ENCODE results near the gene UNC13C. TPM values are rescaled to one million over a fixed set of nuclear protein-coding genes. Genes with fewer than 3 reads are reported as not detected.

UNC13C gene
- total and polyA plus RNA-seq, 2 of the 13 experiments (the other 11 are each of a cell fraction or from before 2014, with no cell fraction given): 0.04 TPM; not detected in 1

DNA sequence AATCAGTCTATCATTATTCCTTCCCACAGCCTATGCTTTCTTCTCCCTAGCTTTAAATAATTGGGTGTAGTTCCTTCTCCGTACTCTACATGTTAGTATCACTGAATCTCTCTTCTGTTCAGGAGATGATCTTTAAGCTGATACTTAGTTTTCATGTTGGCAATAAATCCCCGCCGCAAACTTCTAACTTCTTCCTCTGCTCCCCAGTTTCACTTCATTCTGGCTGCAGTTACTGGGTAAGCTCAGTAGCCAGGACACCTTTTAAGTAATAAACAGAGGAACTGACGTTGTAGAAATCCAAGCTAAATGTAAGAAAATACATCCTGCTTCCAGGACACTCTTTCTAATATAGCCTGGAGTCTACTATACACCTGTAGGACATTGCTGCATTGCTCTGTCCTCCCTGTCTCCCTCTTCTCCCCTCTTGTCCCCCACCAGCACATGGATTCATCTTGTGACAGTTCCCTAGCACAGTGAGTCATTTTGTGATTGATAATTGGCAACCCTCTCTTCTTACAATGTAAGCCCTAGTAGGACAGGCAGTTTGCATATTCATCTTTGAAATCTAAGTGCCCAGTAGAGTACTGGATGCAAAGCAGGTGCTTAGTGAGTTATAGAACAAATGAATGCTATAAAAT lies 598.2 kb downstream of the UNC13C start:
- no peaks in the 10 kb centered on the region for H3K4me1 ChIP-seq (ENCODE audit: insufficient read depth, low read length)
- no peaks in the 10 kb centered on the region for H3K79me2 ChIP-seq (ENCODE audit: insufficient read depth, low read length)
- H3K4me2 ChIP-seq (ENCODE audit: low read depth, low read length): no peak overlapping the region
- no peaks in the 10 kb centered on the region for H4K20me1 ChIP-seq (ENCODE audit: insufficient read depth, low read length)
- TF ChIP-seq ZNF10 (CRISPR knock-in tag; IDR thresholded peaks at IDR 0.05; ENCODE audit: borderline replicate concordance, low read depth): no peak
- no peak for TF ChIP-seq CBX1 (IDR thresholded peaks at IDR 0.05; ENCODE audit: low read depth)
- no peak for TF ChIP-seq SIN3A (IDR thresholded peaks at IDR 0.05; ENCODE audit: borderline replicate concordance, low read depth, low read length)
- TF ChIP-seq, protein P1, sequence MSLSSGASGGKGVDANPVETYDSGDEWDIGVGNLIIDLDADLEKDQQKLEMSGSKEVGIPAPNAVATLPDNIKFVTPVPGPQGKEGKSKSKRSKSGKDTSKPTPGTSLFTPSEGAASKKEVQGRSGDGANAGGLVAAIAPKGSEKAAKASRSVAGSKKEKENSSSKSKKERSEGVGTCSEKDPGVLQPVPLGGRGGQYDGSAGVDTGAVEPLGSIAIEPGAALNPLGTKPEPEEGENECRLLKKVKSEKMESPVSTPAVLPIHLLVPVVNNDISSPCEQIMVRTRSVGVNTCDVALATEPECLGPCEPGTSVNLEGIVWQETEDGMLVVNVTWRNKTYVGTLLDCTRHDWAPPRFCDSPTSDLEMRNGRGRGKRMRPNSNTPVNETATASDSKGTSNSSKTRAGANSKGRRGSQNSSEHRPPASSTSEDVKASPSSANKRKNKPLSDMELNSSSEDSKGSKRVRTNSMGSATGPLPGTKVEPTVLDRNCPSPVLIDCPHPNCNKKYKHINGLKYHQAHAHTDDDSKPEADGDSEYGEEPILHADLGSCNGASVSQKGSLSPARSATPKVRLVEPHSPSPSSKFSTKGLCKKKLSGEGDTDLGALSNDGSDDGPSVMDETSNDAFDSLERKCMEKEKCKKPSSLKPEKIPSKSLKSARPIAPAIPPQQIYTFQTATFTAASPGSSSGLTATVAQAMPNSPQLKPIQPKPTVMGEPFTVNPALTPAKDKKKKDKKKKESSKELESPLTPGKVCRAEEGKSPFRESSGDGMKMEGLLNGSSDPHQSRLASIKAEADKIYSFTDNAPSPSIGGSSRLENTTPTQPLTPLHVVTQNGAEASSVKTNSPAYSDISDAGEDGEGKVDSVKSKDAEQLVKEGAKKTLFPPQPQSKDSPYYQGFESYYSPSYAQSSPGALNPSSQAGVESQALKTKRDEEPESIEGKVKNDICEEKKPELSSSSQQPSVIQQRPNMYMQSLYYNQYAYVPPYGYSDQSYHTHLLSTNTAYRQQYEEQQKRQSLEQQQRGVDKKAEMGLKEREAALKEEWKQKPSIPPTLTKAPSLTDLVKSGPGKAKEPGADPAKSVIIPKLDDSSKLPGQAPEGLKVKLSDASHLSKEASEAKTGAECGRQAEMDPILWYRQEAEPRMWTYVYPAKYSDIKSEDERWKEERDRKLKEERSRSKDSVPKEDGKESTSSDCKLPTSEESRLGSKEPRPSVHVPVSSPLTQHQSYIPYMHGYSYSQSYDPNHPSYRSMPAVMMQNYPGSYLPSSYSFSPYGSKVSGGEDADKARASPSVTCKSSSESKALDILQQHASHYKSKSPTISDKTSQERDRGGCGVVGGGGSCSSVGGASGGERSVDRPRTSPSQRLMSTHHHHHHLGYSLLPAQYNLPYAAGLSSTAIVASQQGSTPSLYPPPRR (CRISPR knock-in tag; IDR thresholded peaks at IDR 0.05; ENCODE audit: borderline replicate concordance): no peak
- no peak for TF ChIP-seq ZFP36 (IDR thresholded peaks at IDR 0.05; ENCODE audit: borderline replicate concordance, low read depth, low read length, partially characterized antibody)
- TF ChIP-seq, protein P2, sequence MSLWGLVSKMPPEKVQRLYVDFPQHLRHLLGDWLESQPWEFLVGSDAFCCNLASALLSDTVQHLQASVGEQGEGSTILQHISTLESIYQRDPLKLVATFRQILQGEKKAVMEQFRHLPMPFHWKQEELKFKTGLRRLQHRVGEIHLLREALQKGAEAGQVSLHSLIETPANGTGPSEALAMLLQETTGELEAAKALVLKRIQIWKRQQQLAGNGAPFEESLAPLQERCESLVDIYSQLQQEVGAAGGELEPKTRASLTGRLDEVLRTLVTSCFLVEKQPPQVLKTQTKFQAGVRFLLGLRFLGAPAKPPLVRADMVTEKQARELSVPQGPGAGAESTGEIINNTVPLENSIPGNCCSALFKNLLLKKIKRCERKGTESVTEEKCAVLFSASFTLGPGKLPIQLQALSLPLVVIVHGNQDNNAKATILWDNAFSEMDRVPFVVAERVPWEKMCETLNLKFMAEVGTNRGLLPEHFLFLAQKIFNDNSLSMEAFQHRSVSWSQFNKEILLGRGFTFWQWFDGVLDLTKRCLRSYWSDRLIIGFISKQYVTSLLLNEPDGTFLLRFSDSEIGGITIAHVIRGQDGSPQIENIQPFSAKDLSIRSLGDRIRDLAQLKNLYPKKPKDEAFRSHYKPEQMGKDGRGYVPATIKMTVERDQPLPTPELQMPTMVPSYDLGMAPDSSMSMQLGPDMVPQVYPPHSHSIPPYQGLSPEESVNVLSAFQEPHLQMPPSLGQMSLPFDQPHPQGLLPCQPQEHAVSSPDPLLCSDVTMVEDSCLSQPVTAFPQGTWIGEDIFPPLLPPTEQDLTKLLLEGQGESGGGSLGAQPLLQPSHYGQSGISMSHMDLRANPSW (CRISPR knock-in tag; IDR thresholded peaks at IDR 0.05; ENCODE audit: borderline replicate concordance): no peak
- TF ChIP-seq GFI1 (CRISPR knock-in tag; IDR thresholded peaks at IDR 0.05; ENCODE audit: borderline replicate concordance): no peak
- TF ChIP-seq, protein P3, sequence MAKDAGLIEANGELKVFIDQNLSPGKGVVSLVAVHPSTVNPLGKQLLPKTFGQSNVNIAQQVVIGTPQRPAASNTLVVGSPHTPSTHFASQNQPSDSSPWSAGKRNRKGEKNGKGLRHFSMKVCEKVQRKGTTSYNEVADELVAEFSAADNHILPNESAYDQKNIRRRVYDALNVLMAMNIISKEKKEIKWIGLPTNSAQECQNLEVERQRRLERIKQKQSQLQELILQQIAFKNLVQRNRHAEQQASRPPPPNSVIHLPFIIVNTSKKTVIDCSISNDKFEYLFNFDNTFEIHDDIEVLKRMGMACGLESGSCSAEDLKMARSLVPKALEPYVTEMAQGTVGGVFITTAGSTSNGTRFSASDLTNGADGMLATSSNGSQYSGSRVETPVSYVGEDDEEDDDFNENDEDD (CRISPR knock-in tag; IDR thresholded peaks at IDR 0.05; ENCODE audit: borderline replicate concordance): no peak
- no peak for TF ChIP-seq ZFP36L2 (CRISPR knock-in tag; IDR thresholded peaks at IDR 0.05)
- TF ChIP-seq NCOA5 (CRISPR knock-in tag; IDR thresholded peaks at IDR 0.05): no peak
- TF ChIP-seq, protein P4, sequence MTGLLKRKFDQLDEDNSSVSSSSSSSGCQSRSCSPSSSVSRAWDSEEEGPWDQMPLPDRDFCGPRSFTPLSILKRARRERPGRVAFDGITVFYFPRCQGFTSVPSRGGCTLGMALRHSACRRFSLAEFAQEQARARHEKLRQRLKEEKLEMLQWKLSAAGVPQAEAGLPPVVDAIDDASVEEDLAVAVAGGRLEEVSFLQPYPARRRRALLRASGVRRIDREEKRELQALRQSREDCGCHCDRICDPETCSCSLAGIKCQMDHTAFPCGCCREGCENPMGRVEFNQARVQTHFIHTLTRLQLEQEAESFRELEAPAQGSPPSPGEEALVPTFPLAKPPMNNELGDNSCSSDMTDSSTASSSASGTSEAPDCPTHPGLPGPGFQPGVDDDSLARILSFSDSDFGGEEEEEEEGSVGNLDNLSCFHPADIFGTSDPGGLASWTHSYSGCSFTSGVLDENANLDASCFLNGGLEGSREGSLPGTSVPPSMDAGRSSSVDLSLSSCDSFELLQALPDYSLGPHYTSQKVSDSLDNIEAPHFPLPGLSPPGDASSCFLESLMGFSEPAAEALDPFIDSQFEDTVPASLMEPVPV (CRISPR knock-in tag; IDR thresholded peaks at IDR 0.05): no peak
- no peak for TF ChIP-seq HNRNPLL (IDR thresholded peaks at IDR 0.05; ENCODE audit: low read depth, low read length, poor library complexity, severe bottlenecking)
- no peaks in the 10 kb centered on the region for H3K36me3 ChIP-seq (replicated peaks in 1 of 2; ENCODE audit: control insufficient read depth in 1 of 2, insufficient read depth in 2 of 2, low read length in 2 of 2)
- H3K9ac ChIP-seq (ENCODE audit: insufficient read depth, low read depth, low read length): no peak overlapping the region
- intact Hi-C loops (cut with micrococcal nuclease; ENCODE audit: unreplicated experiment) (no loop called here), in situ Hi-C loops (cut with HindIII; ENCODE audit: extremely low pct_ligation_motif_present, low pct_unique_long_range_greater_than_20kb) (no loop called here)
- DNase-seq (ENCODE audit: low spot score) (no peak), ATAC-seq (no peak), FAIRE-seq (no peak)
- no peak overlapping the region for H3K27ac ChIP-seq (ENCODE audit: extremely low read length, insufficient read depth, low read length)
- no peaks in the 10 kb centered on the region for H3K27me3 ChIP-seq (ENCODE audit: control insufficient read depth in 1 of 2, insufficient read depth in 2 of 2, low read length in 2 of 2)
- BruUV-seq (replicated peaks): no TSS peak
- H2AFZ ChIP-seq (ENCODE audit: low read length): no peak overlapping the region
- ChIA-PET CTCF (ENCODE audit: low intra/inter-chr PET ratio, low total read pairs) (no interaction called here), POLR2A (no interaction called here)
- 27% methylated on average over 4 of the region's 4 CpGs for WGBS (ENCODE audit: low lambda C conversion rate)
- no peak overlapping the region for H3K4me3 ChIP-seq (replicated peaks in 1 of 3; ENCODE audit: insufficient read depth in 1 of 3, low read depth in 2 of 3, low read length in 3 of 3)
- H3K9me3 ChIP-seq (ENCODE audit: low read length): no peaks in the 10 kb centered on the region
